ENCODE data around the gene ANKHD1.
A peak's percentile ranks its signal among the peaks of the same experiment; 100 is the strongest.

Gene ANKHD1

DNA sequence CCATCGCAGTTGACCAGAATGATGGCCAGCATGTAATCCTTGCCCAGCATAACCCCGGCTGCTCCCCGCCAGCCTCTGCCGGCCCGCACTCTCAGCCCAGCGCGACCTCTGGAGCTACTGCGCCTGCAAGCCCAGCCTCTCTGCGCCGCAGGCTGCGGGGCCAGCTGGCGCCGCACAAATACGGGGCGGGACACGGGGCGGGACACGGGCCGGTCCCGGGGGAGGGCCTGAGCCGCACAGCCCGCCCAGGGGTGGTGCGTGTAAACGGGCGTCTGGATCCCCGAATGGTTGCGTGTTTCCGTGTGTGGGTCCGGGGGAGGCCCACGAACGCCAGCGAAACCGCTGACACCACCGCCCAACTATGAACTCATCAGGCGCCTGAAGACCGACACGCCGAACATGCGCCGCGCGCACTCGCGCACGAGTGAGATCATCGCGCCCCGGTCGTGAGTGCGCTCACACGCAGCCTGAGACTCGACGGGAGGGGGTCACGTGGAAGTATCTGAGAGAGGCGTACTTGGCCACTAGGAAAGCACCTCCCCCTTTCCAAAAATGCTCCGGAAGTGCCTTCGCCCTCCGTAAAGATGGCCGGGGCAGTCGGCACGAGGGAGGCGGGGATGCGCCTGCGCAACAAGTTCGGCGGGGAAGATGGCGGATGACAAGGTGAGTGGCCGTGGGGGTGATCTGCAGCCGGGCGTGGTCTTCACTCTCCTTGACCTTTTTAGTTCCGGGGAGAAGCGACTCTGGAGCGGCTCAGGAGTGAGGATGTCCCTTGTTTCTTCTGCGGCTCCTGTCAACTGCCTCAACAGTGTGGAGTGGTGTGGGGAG, 162.8 kb downstream of the ANKHD1 start, which contains the start of the genes APBB3 and SLC35A4 (continued):
- TF ChIP-seq, protein P1, sequence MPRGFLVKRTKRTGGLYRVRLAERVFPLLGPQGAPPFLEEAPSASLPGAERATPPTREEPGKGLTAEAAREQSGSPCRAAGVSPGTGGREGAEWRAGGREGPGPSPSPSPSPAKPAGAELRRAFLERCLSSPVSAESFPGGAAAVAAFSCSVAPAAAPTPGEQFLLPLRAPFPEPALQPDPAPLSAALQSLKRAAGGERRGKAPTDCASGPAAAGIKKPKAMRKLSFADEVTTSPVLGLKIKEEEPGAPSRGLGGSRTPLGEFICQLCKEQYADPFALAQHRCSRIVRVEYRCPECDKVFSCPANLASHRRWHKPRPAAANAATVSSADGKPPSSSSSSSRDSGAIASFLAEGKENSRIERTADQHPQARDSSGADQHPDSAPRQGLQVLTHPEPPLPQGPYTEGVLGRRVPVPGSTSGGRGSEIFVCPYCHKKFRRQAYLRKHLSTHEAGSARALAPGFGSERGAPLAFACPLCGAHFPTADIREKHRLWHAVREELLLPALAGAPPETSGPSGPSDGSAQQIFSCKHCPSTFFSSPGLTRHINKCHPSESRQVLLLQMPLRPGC (tag by site-specific recombination; IDR thresholded peaks at IDR 0.05): peak; percentile 42; the same call in 1 of the 2 replicates
- no peak for TF ChIP-seq ZNF37A (tag by site-specific recombination; IDR thresholded peaks at IDR 0.05)
- peak; percentile 100 for TF ChIP-seq SCRT2 (tag by site-specific recombination; IDR thresholded peaks at IDR 0.05)
- 0 out of 2 replicates have a peak, but pooled peaks have one; percentile 7 for TF ChIP-seq ZNF184 (tag by site-specific recombination; IDR thresholded peaks at IDR 0.05)
- no peak for TF ChIP-seq ZNF155 (tag by site-specific recombination; IDR thresholded peaks at IDR 0.05)
- no peak for TF ChIP-seq ZNF221 (tag by site-specific recombination; IDR thresholded peaks at IDR 0.05; ENCODE audit: borderline replicate concordance)
- TF ChIP-seq, protein P2, sequence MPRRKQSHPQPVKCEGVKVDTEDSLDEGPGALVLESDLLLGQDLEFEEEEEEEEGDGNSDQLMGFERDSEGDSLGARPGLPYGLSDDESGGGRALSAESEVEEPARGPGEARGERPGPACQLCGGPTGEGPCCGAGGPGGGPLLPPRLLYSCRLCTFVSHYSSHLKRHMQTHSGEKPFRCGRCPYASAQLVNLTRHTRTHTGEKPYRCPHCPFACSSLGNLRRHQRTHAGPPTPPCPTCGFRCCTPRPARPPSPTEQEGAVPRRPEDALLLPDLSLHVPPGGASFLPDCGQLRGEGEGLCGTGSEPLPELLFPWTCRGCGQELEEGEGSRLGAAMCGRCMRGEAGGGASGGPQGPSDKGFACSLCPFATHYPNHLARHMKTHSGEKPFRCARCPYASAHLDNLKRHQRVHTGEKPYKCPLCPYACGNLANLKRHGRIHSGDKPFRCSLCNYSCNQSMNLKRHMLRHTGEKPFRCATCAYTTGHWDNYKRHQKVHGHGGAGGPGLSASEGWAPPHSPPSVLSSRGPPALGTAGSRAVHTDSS (tag by site-specific recombination; IDR thresholded peaks at IDR 0.05): no peak
- TF ChIP-seq, protein P3, sequence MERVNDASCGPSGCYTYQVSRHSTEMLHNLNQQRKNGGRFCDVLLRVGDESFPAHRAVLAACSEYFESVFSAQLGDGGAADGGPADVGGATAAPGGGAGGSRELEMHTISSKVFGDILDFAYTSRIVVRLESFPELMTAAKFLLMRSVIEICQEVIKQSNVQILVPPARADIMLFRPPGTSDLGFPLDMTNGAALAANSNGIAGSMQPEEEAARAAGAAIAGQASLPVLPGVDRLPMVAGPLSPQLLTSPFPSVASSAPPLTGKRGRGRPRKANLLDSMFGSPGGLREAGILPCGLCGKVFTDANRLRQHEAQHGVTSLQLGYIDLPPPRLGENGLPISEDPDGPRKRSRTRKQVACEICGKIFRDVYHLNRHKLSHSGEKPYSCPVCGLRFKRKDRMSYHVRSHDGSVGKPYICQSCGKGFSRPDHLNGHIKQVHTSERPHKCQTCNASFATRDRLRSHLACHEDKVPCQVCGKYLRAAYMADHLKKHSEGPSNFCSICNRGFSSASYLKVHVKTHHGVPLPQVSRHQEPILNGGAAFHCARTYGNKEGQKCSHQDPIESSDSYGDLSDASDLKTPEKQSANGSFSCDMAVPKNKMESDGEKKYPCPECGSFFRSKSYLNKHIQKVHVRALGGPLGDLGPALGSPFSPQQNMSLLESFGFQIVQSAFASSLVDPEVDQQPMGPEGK (tag by site-specific recombination; IDR thresholded peaks at IDR 0.05): peak; percentile 86
- TF ChIP-seq, protein P4, sequence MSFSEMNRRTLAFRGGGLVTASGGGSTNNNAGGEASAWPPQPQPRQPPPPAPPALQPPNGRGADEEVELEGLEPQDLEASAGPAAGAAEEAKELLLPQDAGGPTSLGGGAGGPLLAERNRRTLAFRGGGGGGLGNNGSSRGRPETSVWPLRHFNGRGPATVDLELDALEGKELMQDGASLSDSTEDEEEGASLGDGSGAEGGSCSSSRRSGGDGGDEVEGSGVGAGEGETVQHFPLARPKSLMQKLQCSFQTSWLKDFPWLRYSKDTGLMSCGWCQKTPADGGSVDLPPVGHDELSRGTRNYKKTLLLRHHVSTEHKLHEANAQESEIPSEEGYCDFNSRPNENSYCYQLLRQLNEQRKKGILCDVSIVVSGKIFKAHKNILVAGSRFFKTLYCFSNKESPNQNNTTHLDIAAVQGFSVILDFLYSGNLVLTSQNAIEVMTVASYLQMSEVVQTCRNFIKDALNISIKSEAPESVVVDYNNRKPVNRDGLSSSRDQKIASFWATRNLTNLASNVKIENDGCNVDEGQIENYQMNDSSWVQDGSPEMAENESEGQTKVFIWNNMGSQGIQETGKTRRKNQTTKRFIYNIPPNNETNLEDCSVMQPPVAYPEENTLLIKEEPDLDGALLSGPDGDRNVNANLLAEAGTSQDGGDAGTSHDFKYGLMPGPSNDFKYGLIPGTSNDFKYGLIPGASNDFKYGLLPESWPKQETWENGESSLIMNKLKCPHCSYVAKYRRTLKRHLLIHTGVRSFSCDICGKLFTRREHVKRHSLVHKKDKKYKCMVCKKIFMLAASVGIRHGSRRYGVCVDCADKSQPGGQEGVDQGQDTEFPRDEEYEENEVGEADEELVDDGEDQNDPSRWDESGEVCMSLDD (tag by site-specific recombination; IDR thresholded peaks at IDR 0.05): peak; percentile 73
- peak; percentile 14; the same call in 1 of the 2 replicates for TF ChIP-seq ZBTB20 (tag by site-specific recombination; IDR thresholded peaks at IDR 0.05)
- no peak for TF ChIP-seq ZNF354C (tag by site-specific recombination; IDR thresholded peaks at IDR 0.05; ENCODE audit: borderline replicate concordance, low read depth)
- TF ChIP-seq GLI2 (tag by site-specific recombination; IDR thresholded peaks at IDR 0.05; ENCODE audit: borderline replicate concordance, low read depth): no peak; the same call in 1 of the 2 replicates
- TF ChIP-seq ZNF248 (tag by site-specific recombination; IDR thresholded peaks at IDR 0.05): no peak
- TF ChIP-seq, protein P5, sequence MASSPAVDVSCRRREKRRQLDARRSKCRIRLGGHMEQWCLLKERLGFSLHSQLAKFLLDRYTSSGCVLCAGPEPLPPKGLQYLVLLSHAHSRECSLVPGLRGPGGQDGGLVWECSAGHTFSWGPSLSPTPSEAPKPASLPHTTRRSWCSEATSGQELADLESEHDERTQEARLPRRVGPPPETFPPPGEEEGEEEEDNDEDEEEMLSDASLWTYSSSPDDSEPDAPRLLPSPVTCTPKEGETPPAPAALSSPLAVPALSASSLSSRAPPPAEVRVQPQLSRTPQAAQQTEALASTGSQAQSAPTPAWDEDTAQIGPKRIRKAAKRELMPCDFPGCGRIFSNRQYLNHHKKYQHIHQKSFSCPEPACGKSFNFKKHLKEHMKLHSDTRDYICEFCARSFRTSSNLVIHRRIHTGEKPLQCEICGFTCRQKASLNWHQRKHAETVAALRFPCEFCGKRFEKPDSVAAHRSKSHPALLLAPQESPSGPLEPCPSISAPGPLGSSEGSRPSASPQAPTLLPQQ (tag by site-specific recombination; IDR thresholded peaks at IDR 0.05): peak; percentile 87
- TF ChIP-seq ZFHX2 (tag by site-specific recombination; conservative IDR thresholded peaks at IDR 0.05): peak; percentile 69
- no peak for TF ChIP-seq ZNF76 (tag by site-specific recombination; IDR thresholded peaks at IDR 0.05; ENCODE audit: borderline replicate concordance, low read depth)
- no peak for TF ChIP-seq ZSCAN23 (tag by site-specific recombination; IDR thresholded peaks at IDR 0.05)
- no peak for TF ChIP-seq HOXC10 (CRISPR knock-in tag; IDR thresholded peaks at IDR 0.05)
- no peak for TF ChIP-seq ZNF548 (tag by site-specific recombination; IDR thresholded peaks at IDR 0.05)
- TF ChIP-seq, protein P6, sequence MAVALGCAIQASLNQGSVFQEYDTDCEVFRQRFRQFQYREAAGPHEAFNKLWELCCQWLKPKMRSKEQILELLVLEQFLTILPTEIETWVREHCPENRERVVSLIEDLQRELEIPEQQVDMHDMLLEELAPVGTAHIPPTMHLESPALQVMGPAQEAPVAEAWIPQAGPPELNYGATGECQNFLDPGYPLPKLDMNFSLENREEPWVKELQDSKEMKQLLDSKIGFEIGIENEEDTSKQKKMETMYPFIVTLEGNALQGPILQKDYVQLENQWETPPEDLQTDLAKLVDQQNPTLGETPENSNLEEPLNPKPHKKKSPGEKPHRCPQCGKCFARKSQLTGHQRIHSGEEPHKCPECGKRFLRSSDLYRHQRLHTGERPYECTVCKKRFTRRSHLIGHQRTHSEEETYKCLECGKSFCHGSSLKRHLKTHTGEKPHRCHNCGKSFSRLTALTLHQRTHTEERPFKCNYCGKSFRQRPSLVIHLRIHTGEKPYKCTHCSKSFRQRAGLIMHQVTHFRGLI (tag by site-specific recombination; IDR thresholded peaks at IDR 0.05): peak; percentile 91
- peak; percentile 83 for TF ChIP-seq ZFP37 (tag by site-specific recombination; IDR thresholded peaks at IDR 0.05)
- TF ChIP-seq, protein P7, sequence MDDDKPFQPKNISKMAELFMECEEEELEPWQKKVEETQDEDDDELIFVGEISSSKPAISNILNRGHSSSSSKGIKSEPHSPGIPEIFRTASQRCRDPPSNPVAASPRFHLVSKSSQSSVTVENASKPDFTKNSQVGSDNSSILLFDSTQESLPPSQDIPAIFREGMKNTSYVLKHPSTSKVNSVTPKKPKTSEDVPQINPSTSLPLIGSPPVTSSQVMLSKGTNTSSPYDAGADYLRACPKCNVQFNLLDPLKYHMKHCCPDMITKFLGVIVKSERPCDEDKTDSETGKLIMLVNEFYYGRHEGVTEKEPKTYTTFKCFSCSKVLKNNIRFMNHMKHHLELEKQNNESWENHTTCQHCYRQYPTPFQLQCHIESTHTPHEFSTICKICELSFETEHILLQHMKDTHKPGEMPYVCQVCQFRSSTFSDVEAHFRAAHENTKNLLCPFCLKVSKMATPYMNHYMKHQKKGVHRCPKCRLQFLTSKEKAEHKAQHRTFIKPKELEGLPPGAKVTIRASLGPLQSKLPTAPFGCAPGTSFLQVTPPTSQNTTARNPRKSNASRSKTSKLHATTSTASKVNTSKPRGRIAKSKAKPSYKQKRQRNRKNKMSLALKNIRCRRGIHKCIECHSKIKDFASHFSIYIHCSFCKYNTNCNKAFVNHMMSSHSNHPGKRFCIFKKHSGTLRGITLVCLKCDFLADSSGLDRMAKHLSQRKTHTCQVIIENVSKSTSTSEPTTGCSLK (tag by site-specific recombination; IDR thresholded peaks at IDR 0.05): no peak
- no peak for TF ChIP-seq ZNF114 (tag by site-specific recombination; IDR thresholded peaks at IDR 0.05)
- no peak for TF ChIP-seq ZNF16 (tag by site-specific recombination; IDR thresholded peaks at IDR 0.05; ENCODE audit: low read depth)
- TF ChIP-seq ZNF560 (tag by site-specific recombination; IDR thresholded peaks at IDR 0.05; ENCODE audit: borderline replicate concordance): no peak
- TF ChIP-seq ZNF843 (tag by site-specific recombination; IDR thresholded peaks at IDR 0.05): peak; percentile 46; the same call in 1 of the 2 replicates

All from HEK293 (cell line).